NCI-H187 (cell line): Measurements from ENCODE around the gene RRP1B.
"Not testable (repeated sequence)": the region's sequence is repeated elsewhere in the genome, so short reads cannot be mapped to it uniquely, and the experiment has no call there.

Experiments used
- DNase-seq, 2 experiments: peaks; one replicate each; lab custom pipeline; 2025; lab: John Stamatoyannopoulos, UW

The RRP1B gene

GRCh38 chr21:43643193-43643592 lies 16.2 kb upstream of the RRP1B start:
- peak in 1 of 2 experiments; percentile 37 for DNase-seq

GRCh38 chr21:43644071-43644470 lies 15.3 kb upstream of the RRP1B start:
- no peak for DNase-seq

DNA sequence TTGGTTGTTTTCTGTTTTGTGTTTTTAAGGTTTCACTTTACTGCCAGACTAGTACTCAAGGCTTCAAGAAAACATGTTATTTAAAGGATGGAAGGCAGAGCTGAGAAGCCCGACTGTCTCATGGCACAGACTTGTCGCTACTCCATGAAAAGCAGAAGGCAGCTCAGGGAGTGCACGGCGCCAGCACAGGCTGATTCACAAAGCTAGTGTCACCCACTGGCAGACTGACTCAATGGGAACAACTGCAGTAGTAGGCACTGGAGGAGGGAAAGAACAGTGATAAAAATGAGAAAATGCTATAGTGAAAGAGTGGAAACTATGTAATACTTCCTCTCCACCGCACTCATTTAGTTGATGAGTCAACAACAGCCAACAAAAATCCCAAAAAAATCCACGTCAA lies 14.8 kb upstream of the RRP1B start:
- DNase-seq = no peak

DNA sequence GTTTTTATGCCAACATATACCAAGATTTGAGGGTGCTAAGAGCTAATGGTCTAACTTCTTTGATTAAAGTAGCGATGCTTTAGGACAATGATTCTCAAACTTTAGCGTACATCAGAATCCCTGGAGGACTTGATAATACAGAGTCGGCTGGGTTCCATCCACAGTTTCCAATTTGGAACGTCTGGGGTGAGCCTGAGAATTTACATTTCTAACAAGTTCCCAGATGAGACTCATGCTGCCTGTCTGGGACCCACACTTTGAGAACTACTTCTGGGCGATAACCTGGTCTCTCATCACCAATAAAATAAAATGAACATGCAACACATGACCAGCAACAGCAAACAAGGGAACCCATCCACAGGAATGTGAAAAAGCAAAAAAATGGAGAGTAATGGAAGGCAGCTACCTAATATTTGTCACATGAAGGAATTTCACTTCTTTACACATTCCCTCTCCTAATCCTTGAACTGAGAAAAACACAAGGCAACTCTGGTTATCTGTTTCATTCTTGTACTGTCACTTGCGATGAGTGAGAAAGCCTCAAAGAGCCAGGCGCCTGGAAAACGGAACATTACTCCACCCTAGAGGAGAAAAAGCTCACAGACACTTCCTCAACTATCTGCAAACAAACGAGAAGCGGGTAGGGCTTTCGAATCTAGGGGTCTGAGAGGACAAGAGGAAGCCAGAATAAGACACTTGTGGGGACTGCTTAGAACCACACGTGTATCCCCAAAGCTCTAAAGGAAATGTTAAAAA lies 14.0 kb upstream of the RRP1B start:
- no peak for DNase-seq

DNA sequence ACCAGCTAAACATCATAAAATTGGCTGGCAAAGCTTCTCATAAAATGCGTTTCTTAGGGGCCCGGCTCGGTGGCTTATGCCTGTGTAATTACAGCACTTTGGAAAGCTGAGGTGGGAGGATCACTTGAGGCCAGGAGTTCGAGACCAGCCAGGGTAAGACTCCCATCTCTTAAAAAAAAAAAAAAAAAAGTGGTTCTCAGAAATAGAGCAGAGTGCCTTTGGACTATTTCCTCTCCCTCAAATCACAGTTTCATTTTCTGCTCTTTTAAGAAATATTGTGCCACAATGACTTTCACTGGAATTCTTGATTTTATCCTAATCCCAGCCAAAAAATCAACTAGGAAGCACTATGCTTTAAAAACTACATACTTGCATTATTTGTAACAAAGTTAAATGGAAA lies 13.4 kb upstream of the RRP1B start:
- no peak for DNase-seq

GRCh38 chr21:43646550-43647260 lies 12.7 kb upstream of the RRP1B start:
- peak; percentile 67 to 87 for DNase-seq

DNA sequence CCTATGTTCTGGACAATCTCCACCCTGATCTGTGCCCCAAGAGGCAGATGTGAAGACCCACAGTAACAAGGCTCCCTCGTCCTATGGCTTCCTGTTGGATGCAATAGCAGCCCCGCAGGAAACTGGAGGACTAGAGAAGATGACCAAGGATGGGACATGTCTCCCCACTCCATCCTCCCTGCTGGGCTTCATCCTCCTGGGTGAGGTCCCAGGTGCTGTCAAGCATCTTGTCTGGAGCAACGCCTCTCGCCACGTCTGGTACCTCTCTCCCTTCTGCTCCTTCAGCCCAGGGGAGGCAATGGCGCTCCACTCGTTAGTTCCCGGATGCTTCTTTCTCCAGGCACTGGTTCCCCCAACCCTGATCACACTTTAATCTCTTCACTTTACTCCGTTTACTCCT lies 11.2 kb upstream of the RRP1B start:
- no peak for DNase-seq

DNA sequence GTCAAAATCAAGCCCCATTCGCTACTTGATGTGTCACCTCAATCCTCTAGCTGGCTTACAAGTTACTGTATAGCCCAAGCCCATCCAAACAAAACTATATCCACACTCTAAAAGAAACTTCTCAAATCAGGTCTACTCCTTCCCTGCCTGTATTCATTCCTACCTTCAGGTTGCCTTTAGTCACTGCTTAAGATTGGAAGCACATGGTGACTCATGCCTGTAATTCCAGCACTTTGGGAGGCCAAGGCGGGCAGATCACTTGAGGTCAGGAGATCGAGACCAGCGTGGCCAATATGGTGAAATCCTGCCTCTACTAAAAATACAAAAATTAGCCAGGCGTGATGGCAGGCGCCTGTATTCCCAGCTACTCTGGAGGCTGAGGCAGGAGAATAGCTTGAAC lies 7.4 kb upstream of the RRP1B start:
- DNase-seq = not testable (repeated sequence)

DNA sequence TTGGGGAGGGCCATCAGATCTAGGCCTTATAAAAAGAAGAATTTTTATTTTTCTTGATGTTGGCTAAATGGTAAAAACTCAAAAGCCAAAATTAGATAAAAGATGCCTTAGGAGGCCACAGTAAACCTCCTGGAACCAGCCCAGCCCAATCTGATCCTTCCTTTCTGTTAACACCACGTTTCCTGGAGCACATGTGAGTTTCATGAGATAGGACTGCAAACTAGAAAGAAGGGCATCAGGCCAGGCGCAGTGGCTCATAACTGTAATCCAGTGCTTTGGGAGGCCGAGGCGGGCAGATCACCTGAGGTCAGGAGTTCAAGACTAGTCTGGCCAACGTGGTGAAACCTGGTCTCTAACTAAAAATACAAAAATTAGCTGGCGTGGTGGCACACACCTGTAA lies 6.7 kb upstream of the RRP1B start:
- DNase-seq = no peak

DNA sequence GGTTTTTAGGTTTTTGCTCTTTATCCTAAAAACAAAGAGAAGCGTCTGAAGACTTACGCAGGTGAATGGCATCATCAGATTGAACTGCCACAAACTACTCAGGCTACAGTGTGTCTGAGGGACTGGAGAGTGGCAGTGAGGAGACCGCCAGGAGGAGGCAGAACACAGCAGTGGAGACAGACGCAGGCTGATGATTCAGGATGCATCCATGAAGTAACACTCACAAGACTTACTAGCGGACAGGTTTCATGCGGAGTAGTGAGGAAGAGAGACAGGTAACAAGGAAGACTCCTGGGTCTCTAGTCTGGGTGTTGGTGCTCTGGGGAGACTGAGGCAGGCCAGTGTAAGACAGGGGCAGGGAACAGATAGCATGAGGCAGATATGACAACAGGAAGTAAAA lies 5.7 kb upstream of the RRP1B start:
- no peak for DNase-seq

DNA sequence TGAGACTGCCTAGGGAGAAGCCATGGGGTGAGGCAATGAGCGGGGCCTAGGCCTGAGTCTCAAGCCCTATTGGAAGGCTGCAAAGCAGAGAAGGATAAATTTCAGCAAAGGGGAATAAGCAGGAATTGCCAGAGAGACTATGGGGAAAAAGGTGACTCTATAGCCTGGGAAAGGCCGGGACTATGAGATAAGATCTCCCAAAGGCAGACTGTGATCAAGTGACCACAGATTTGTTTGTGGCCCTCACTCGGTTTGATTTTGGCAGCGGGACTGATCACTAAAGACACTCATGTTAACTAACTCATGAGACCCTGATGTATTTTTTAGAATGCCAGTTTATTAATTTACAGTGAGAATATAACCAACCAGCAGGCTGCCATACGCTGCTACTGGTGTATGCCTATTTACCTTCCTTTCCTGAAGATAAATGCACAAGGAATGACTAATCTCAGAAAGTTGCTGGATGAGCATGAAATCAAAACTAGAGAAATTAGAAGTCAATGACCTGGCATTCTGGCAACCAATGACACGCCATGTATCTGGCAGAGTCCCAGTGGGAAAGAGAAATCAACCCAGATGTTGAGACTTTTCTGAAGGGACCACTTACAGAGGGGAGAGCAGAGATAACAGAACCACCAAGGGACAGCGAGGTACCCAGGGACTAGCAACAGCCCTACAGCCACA lies 4.4 kb upstream of the RRP1B start:
- DNase-seq = no peak

- no peak for DNase-seq
Observed at GRCh38 chr21:43657355-43658087, 1.8 kb upstream of the RRP1B start.

DNA sequence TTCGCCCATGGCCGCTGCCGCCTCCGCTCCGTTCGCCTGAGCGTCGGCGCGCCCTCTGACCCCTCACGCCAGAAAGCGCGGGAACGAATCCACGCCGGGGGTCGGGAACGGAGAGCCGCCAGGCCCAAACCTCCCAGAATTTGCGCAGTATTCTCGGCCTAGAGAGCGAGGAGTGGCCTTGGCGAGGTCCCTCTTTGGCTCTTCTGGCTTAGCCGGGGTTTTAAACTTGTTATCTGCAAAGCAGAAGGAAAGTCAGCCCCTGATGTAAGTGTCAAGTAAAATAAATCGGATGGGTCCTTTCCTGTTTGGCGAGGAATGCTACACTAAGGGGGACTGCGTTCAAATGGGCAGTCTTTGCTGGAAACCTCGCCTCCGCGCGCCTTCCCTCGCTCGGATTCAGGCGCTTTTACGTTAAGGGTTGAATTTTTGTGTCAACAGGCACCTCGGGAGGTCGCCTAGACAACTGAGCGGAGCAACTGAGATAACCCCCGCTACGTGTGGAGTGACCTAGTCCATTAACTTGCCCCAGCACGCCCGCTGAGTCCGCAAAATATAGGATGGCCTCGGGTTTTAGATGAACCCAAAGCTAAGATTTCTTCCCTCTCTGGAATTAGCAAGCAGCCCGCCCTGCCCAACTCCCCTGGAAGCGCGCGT lies 1.1 kb upstream of the RRP1B start:
- DNase-seq = no peak

GRCh38 chr21:43658769-43659135 lies 608 bp upstream of the RRP1B start:
- DNase-seq = no peak

DNA sequence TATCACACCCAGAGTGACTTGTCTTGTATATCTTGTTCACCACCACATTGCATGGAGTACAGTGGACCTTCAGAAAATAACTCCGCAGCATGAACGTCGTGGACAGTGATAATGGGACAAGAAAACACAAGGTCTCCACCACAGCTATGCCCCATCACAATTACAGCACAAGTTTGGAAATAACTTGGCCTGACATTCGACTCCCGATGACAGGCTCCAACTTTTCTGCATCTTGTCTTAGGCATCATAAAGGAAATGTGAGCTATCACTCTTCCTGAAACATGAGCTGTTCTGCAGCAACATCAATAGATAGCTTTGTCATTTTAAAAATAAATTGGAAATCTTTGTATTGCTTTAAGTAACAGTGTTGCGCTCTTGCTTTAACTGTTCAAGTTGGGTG lies 2.9 kb downstream of the RRP1B start:
- no peak for DNase-seq

DNA sequence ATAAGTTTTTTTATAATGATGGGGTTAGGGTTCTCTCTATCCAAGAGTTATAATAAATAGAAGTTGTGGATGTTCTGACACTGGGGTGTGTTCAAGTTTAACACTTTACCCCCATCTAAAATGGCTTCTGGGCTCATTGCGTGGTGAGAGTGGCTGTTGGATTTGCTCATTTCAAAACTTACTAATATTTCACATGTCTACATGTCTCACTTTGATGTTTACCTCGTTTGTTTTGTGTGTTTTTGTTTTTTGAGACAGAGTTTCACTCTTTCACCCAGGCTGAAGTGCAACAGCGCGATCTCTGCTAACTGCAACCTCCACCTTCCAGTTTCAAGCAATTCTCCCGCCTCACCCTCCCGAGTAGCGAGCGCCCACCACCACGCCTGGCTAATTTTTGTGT lies 3.7 kb downstream of the RRP1B start:
- DNase-seq = no peak

- no peak for DNase-seq
Observed at GRCh38 chr21:43664358-43664757, 5.0 kb downstream of the RRP1B start.

DNA sequence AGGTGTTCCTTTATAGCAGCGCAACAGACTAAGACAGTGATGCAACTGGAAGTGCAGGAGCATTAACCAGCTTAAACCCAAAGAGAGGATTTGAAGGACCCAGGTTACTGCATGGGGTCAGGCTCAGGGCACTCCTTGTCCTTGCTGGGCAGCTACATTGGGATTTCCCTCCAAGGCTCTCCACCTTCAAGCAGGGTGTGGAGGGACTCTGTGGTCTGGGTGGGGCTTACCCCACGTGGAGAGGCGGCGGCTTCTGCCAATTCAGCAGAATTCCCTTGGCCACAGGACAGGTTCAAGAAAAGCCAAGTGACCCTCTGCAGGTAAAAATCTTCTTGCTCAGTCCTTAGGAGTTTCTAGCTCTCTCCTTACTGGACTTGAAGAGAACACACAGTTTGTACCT lies 6.5 kb downstream of the RRP1B start:
- DNase-seq = no peak

DNA sequence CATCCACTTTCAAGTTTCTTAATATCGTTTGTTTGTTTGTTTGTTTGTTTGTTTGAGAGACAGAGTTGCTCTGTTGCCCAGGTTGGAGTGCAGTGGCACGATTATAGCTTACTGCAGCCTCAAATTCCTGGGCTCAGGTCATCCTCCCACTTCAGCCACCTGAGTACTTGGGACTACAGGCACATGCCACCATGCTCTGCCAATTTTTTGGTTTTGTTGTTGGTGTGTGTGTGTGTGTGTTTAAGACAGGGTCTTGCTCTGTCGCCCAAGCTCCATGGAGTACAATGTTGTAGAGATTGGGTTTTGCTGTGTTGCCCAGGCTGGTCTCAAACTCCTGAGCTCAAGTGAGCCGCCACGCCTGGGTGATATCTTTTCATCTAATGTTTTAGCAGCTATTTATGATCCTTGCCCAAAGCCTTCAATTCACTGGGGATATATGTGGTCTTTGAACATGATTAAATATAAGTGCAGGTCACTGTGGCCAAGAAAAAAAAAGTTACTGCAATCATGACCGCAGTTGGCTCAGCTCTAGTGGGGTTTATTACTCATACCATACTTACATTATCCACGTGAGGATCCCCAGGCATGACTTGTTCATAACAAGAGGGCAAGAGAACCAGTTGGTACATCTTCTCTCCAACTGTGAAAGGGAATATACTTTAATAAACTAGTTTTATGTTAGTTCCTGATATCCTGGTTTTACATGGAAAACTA lies 8.0 kb downstream of the RRP1B start:
- DNase-seq = no peak

GRCh38 chr21:43669828-43670605 lies 10.7 kb downstream of the RRP1B start:
- no peak for DNase-seq

DNA sequence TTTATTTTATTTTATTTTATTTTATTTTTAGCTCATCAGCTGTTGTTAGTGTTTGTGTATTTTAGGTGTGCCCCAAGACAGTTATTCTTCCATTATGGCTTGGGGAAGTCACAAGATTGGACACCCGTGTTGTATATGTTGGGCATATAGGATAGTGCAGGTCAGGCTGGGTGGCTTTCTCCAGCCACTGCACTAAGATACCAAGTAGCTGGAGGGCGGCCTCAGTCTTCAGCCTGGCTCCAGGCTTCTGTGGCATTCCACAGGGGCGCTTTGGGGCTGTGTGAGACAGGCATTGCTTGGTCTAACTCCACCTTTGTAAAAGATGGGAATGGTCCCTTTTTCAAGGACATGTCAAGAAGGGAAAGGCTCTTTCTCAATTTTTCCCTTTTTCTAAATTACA lies 16.5 kb downstream of the RRP1B start:
- no peak for DNase-seq
